Neural progenitor cell (in vitro differentiated cells): ENCODE data around the gene RUVBL1. TPM values are rescaled to one million over a fixed set of nuclear protein-coding genes. Genes with fewer than 3 reads are reported as not detected.

ENCODE experiments used
- DNase-seq: peaks from one replicate; pipeline ENCODE4 v3.0.0-alpha.2; 2016; ENCODE audit warnings: low spot score
- H2AFZ ChIP-seq: fragments of 200-600 bp; sonication (generic); replicated peaks from 2 replicates; pipeline ENCODE4 v1.6.1; 2016; ENCODE audit warnings: antibody characterized with exemption
- H3F3A ChIP-seq: fragments of 200-600 bp; sonication (generic); 2 replicates; pipeline ENCODE4 v1.6.1; 2016; ENCODE audit warnings: antibody characterized with exemption, low read depth
- H3K27ac ChIP-seq: fragments of 200-600 bp; sonication (generic); 2 replicates; pipeline ENCODE4 v1.5.1; 2016; ENCODE audit warnings: mild to moderate bottlenecking
- H3K27me3 ChIP-seq: fragments of 200-600 bp; sonication (generic); 2 replicates; pipeline ENCODE4 v1.6.1; 2016; ENCODE audit warnings: mild to moderate bottlenecking, moderate library complexity
- H3K36me3 ChIP-seq: fragments of 200-600 bp; sonication (generic); 2 replicates; pipeline ENCODE4 v1.5.1; 2016
- H3K4me1 ChIP-seq: fragments of 200-600 bp; sonication (generic); 2 replicates; pipeline ENCODE4 v1.6.1; 2016; ENCODE audit warnings: mixed run types
- H3K4me2 ChIP-seq: fragments of 200-600 bp; sonication (generic); 2 replicates; pipeline ENCODE4 v1.6.1; 2016
- H3K4me3 ChIP-seq: fragments of 200-600 bp; sonication (generic); 2 replicates; pipeline ENCODE4 v1.5.1; 2016
- H3K79me2 ChIP-seq: fragments of 200-600 bp; sonication (generic); 2 replicates; pipeline ENCODE4 v1.6.1; 2016; ENCODE audit warnings: low read depth
- H3K9ac ChIP-seq: fragments of 200-600 bp; sonication (generic); 2 replicates; pipeline ENCODE4 v1.6.1; 2016
- H3K9me3 ChIP-seq: fragments of 200-600 bp; sonication (generic); 2 replicates; pipeline ENCODE4 v1.5.1; 2016; ENCODE audit warnings: low read depth
- H4K20me1 ChIP-seq: fragments of 200-600 bp; sonication (generic); 2 replicates; pipeline ENCODE4 v1.6.1; 2016; ENCODE audit warnings: low read depth
- H3K27ac Mint-ChIP-seq: 3 replicates; pipeline ENCODE4 v1.8.0; 2021; ENCODE audit warnings: mixed read lengths
- H3K27me3 Mint-ChIP-seq: 2 replicates; pipeline ENCODE4 v1.8.0; 2022; ENCODE audit warnings: low read depth, mild to moderate bottlenecking, inconsistent platforms, moderate library complexity, mixed read lengths; ENCODE audit not compliant: insufficient read depth
- H3K36me3 Mint-ChIP-seq: 3 replicates; pipeline ENCODE4 v1.8.0; 2021; ENCODE audit warnings: mixed read lengths
- H3K4me1 Mint-ChIP-seq: 3 replicates; pipeline ENCODE4 v1.8.0; 2021; ENCODE audit warnings: mixed read lengths
- H3K4me3 Mint-ChIP-seq: 3 replicates; pipeline ENCODE4 v1.8.0; 2021; ENCODE audit warnings: mild to moderate bottlenecking, moderate library complexity, mixed read lengths
- H3K9me3 Mint-ChIP-seq: 3 replicates; pipeline ENCODE4 v1.8.0; 2020; ENCODE audit warnings: mixed read lengths
- CTCF ChIP-seq: fragments of 200-600 bp; sonication (generic); IDR thresholded peaks from 2 replicates; pipeline ENCODE4 v1.5.1; 2017; ENCODE audit warnings: antibody characterized with exemption, mild to moderate bottlenecking
- EZH2 ChIP-seq: fragments of 200-600 bp; sonication (generic); IDR thresholded peaks from 2 replicates; pipeline ENCODE4 v1.6.1; 2017; ENCODE audit warnings: antibody characterized with exemption, mild to moderate bottlenecking, moderate library complexity
- EZH2phosphoT487 ChIP-seq: fragments of 200-600 bp; sonication (generic); IDR thresholded peaks from 2 replicates; pipeline ENCODE4 v1.6.1; 2017; ENCODE audit warnings: antibody characterized with exemption
- total RNA-seq: library from RNA; depleted of rRNA; stranded (reverse); fragments of >200 nt; gene quantifications from 2 replicates; pipeline ENCODE4 v1.2.3, GENCODE V29; 2015; ENCODE audit warnings: low replicate concordance

The RUVBL1 gene
- total RNA-seq, 1 donor from 2014 or later = 110 TPM

GRCh38 chr3:128100638-128101037 is 23.0 kb downstream of the RUVBL1 start:
- H3K27me3 ChIP-seq = no peaks in the 10 kb centered on the region
- H3K27ac Mint-ChIP-seq = no peak overlapping the region
- no peak overlapping the region for H3K4me3 ChIP-seq
- H3K9me3 Mint-ChIP-seq = no peaks in the 10 kb centered on the region
- H3K79me2 ChIP-seq = no peaks in the 10 kb centered on the region
- H3K27me3 Mint-ChIP-seq = no peaks in the 10 kb centered on the region
- H3K4me3 Mint-ChIP-seq = no peak overlapping the region
- H3K4me1 Mint-ChIP-seq = no peaks in the 10 kb centered on the region
- peaks cover 11% of the 10 kb centered on the region for H3F3A ChIP-seq
- H3K36me3 Mint-ChIP-seq = peaks cover 40% of the 10 kb centered on the region
- peaks cover 17% of the 10 kb centered on the region for H3K4me1 ChIP-seq
- H3K9me3 ChIP-seq = no peaks in the 10 kb centered on the region
- no peak overlapping the region for H3K27ac ChIP-seq
- no peak overlapping the region for H3K9ac ChIP-seq
- DNase-seq = no peak
- no peak for TF ChIP-seq CTCF
- TF ChIP-seq EZH2 = no peak
- TF ChIP-seq EZH2phosphoT487 = no peak
- H3K4me2 ChIP-seq = no peak overlapping the region
- peaks cover 47% of the 10 kb centered on the region for H4K20me1 ChIP-seq
- H3K36me3 ChIP-seq = no peaks in the 10 kb centered on the region
- no peak overlapping the region for H2AFZ ChIP-seq

- peak; percentile 59 for DNase-seq
- peaks cover 17% of the 10 kb centered on the region for H3K4me1 ChIP-seq
- H3K9me3 ChIP-seq = no peaks in the 10 kb centered on the region
- no peaks in the 10 kb centered on the region for H3K27me3 Mint-ChIP-seq
- no peaks in the 10 kb centered on the region for H3K4me1 Mint-ChIP-seq
- no peaks in the 10 kb centered on the region for H3K79me2 ChIP-seq
- H3K36me3 ChIP-seq = no peaks in the 10 kb centered on the region
- no peak overlapping the region for H3K4me2 ChIP-seq
- H3K27ac ChIP-seq = no peak overlapping the region
- no peak overlapping the region for H3K4me3 Mint-ChIP-seq
- no peak for TF ChIP-seq CTCF
- no peak for TF ChIP-seq EZH2phosphoT487
- no peak for TF ChIP-seq EZH2
- H2AFZ ChIP-seq = no peak overlapping the region
- H3K4me3 ChIP-seq = no peak overlapping the region
- no peaks in the 10 kb centered on the region for H3K9me3 Mint-ChIP-seq
- peaks cover 11% of the 10 kb centered on the region for H3F3A ChIP-seq
- no peaks in the 10 kb centered on the region for H3K27me3 ChIP-seq
- no peak overlapping the region for H3K9ac ChIP-seq
- H3K36me3 Mint-ChIP-seq = peaks cover 42% of the 10 kb centered on the region
- H4K20me1 ChIP-seq = peaks cover 51% of the 10 kb centered on the region
- no peak overlapping the region for H3K27ac Mint-ChIP-seq
Measured at GRCh38 chr3:128100161-128100560, 23.5 kb downstream of the RUVBL1 start.

GRCh38 chr3:128098234-128098633 is 25.4 kb downstream of the RUVBL1 start:
- Histone ChIP-seq H3K27me3 (no peaks in the 10 kb centered on the region), H3K36me3 (no peaks in the 10 kb centered on the region), H3K27ac (no peak overlapping the region), H3K4me3 (no peak overlapping the region), H3K4me2 (no peak overlapping the region), H2AFZ (no peak overlapping the region), H4K20me1 (peaks cover 51% of the 10 kb centered on the region), H3K79me2 (no peaks in the 10 kb centered on the region), H3K4me1 (peaks cover 17% of the 10 kb centered on the region), H3K9me3 (no peaks in the 10 kb centered on the region), H3K9ac (peak overlapping the region; percentile 37), H3F3A (peaks cover 11% of the 10 kb centered on the region)
- Mint-ChIP-seq H3K27ac (no peak overlapping the region), H3K4me1 (no peaks in the 10 kb centered on the region), H3K9me3 (no peaks in the 10 kb centered on the region), H3K4me3 (no peak overlapping the region), H3K36me3 (peaks cover 42% of the 10 kb centered on the region), H3K27me3 (peaks cover 2% of the 10 kb centered on the region)
- TF ChIP-seq EZH2 (no peak), EZH2phosphoT487 (no peak), CTCF (no peak)
- DNase-seq = no peak
